ENCODE results near the gene SLC6A18. TPM values are rescaled to one million over a fixed set of nuclear protein-coding genes. Genes with fewer than 3 reads are reported as not detected.

The SLC6A18 gene
- total and polyA plus RNA-seq, 2 of the 13 experiments (the other 11 are each of a cell fraction or from before 2014, with no cell fraction given) = not detected

DNA sequence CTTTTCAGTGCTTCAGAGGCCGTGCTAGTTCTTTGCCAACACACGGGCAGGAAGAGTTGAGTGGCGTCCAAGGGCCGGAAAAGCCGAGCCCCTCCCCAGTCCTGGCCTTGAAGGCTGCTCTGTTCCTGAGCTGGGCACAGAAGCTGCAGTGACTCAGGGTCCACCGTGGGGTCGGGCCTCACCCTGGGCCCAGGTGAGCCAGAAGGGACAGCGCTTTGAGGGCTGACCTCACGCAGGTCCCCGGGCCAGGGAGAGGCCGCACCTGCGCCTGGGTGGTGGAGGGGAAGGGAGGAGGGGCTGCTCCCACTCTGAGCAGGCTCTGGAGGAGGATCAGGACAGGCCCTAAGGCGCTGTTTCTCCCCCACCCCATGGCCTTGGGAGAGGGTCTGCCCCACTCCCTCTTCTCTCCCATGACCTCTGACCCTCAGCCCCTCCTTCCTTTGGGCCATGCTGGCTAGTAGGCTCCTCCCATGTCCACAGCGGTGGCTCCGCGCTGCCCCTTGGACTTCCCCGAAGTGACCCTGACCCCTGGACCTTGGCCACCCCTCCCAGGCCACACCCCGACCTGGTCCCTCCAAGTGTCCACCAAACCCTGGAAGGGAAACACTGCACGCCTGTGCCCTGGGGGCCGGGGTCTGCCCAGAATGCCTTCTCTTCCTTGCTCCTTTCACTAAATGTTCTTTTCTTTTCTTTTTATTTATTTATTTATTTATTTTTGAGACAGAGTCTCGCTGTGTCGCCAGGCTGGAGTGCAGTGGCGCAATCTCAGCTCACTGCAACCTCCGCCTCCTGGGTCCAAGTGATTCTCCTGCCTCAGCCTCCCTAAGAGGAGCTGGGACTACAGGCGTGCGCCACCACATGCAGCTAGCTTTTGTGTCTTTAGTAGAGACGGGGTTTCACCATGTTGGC lies 43.5 kb upstream of the SLC6A18 start (continued):
- TF ChIP-seq ZNF225 (CRISPR knock-in tag; IDR thresholded peaks at IDR 0.05) (no peak), ZNF430 (CRISPR knock-in tag; IDR thresholded peaks at IDR 0.05) (peak; percentile 24; the same call in 1 of the 2 replicates), PPARG (CRISPR knock-in tag; conservative IDR thresholded peaks at IDR 0.05) (peak; percentile 66), NCOA5 (CRISPR knock-in tag; IDR thresholded peaks at IDR 0.05) (no peak), MLLT10 (CRISPR knock-in tag; IDR thresholded peaks at IDR 0.05) (no peak), RXRA (CRISPR knock-in tag; IDR thresholded peaks at IDR 0.05) (peak; percentile 86), ZSCAN30 (CRISPR knock-in tag; IDR thresholded peaks at IDR 0.05) (no peak), KDM5B (CRISPR knock-in tag; IDR thresholded peaks at IDR 0.05; ENCODE audit: borderline replicate concordance) (peak; percentile 34; the same call in 1 of the 2 replicates), ZHX1 (CRISPR knock-in tag; IDR thresholded peaks at IDR 0.05; ENCODE audit: low read depth) (0 out of 2 replicates have a peak, but pooled peaks have one; percentile 43), SALL1 (CRISPR knock-in tag; IDR thresholded peaks at IDR 0.05) (peak; percentile 85), MXD4 (CRISPR knock-in tag; IDR thresholded peaks at IDR 0.05) (no peak), YEATS2 (CRISPR knock-in tag; IDR thresholded peaks at IDR 0.05; ENCODE audit: borderline replicate concordance) (no peak), U2AF2 (IDR thresholded peaks at IDR 0.05; ENCODE audit: low read depth, low read length) (no peak), BHLHE40 (IDR thresholded peaks at IDR 0.05; ENCODE audit: low read length) (no peak), ESRRA (CRISPR knock-in tag; IDR thresholded peaks at IDR 0.05; ENCODE audit: low read depth) (peak; percentile 95), RXRB (CRISPR knock-in tag; IDR thresholded peaks at IDR 0.05; ENCODE audit: borderline replicate concordance) (peak; percentile 82), ZNF572 (CRISPR knock-in tag; IDR thresholded peaks at IDR 0.05) (no peak), BCL6 (CRISPR knock-in tag; IDR thresholded peaks at IDR 0.05) (peak; percentile 77; the same call in 1 of the 2 replicates), MED1 (CRISPR knock-in tag; IDR thresholded peaks at IDR 0.05) (peak; percentile 74), REPIN1 (CRISPR knock-in tag; IDR thresholded peaks at IDR 0.05; ENCODE audit: borderline replicate concordance, low read depth) (peak; percentile 76; the same call in 1 of the 2 replicates), ZBTB7A (CRISPR knock-in tag; IDR thresholded peaks at IDR 0.05) (peak; percentile 94; the same call in 1 of the 2 replicates), CTCF (CRISPR knock-in tag; IDR thresholded peaks at IDR 0.05) (0 out of 2 replicates have a peak, but pooled peaks have one; percentile 22)
- TF ChIP-seq, protein P1, sequence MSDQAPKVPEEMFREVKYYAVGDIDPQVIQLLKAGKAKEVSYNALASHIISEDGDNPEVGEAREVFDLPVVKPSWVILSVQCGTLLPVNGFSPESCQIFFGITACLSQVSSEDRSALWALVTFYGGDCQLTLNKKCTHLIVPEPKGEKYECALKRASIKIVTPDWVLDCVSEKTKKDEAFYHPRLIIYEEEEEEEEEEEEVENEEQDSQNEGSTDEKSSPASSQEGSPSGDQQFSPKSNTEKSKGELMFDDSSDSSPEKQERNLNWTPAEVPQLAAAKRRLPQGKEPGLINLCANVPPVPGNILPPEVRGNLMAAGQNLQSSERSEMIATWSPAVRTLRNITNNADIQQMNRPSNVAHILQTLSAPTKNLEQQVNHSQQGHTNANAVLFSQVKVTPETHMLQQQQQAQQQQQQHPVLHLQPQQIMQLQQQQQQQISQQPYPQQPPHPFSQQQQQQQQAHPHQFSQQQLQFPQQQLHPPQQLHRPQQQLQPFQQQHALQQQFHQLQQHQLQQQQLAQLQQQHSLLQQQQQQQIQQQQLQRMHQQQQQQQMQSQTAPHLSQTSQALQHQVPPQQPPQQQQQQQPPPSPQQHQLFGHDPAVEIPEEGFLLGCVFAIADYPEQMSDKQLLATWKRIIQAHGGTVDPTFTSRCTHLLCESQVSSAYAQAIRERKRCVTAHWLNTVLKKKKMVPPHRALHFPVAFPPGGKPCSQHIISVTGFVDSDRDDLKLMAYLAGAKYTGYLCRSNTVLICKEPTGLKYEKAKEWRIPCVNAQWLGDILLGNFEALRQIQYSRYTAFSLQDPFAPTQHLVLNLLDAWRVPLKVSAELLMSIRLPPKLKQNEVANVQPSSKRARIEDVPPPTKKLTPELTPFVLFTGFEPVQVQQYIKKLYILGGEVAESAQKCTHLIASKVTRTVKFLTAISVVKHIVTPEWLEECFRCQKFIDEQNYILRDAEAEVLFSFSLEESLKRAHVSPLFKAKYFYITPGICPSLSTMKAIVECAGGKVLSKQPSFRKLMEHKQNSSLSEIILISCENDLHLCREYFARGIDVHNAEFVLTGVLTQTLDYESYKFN (CRISPR knock-in tag; conservative IDR thresholded peaks at IDR 0.05) = peak; percentile 87

All from HepG2 (cell line).